Esophagus squamous epithelium (tissue), 5 donors: ENCODE results near the gene CST3. TPM values are rescaled to one million over a fixed set of nuclear protein-coding genes. Genes with fewer than 3 reads are reported as not detected.
"Not testable (repeated sequence)": the region's sequence is repeated elsewhere in the genome, so short reads cannot be mapped to it uniquely, and the experiment has no call there.

Experiments used
- DNase-seq: peaks from one replicate; lab custom pipeline; 2025; lab: John Stamatoyannopoulos, UW
- H3K27ac ChIP-seq, 4 donors: fragments of 200-600 bp; sonication (generic); one replicate each; pipeline ENCODE4 v1.5.1; 2016 to 2019; ENCODE audit warnings: mild to moderate bottlenecking in 1 of 4
- H3K27me3 ChIP-seq, 4 donors: fragments of 200-600 bp; sonication (generic); 1 replicate in 3 of 4; 2 replicates in 1 of 4; pipeline versions ENCODE4 v1.5.1 to v1.6.0; 2017 to 2021; ENCODE audit warnings: antibody characterized with exemption in 1 of 4
- H3K36me3 ChIP-seq, 3 donors: fragments of 200-600 bp; sonication (generic); one replicate each; pipeline ENCODE4 v1.5.1; 2016 to 2019
- H3K4me1 ChIP-seq, 3 donors: fragments of 200-600 bp; sonication (generic); one replicate each; pipeline ENCODE4 v1.5.1; 2017 to 2019
- H3K4me3 ChIP-seq, 4 donors: fragments of 200-600 bp; sonication (generic); 1 replicate in 3 of 4; 2 replicates in 1 of 4; pipeline ENCODE4 v1.5.1; 2016 to 2019; ENCODE audit warnings: mild to moderate bottlenecking in 2 of 4, moderate library complexity in 1 of 4
- H3K9me3 ChIP-seq, 3 donors: fragments of 200-600 bp; sonication (generic); one replicate each; pipeline ENCODE4 v1.5.1; 2016 to 2019
- CTCF ChIP-seq, 6 experiments: fragments of 450-650 bp in 4 of 6; fragments of 200-600 bp in 2 of 6; sonication (generic) in 2 of 6; IDR thresholded peaks; one replicate each; pipeline ENCODE4 v1.5.1; 2016 to 2019; ENCODE audit warnings: antibody characterized with exemption in 6 of 6, mild to moderate bottlenecking in 4 of 6, moderate library complexity in 4 of 6
- POLR2A ChIP-seq, 4 donors: fragments of 450-650 bp; IDR thresholded peaks; one replicate each; pipeline ENCODE4 v1.6.1; 2017; ENCODE audit warnings: antibody characterized with exemption in 4 of 4, mild to moderate bottlenecking in 4 of 4, moderate library complexity in 3 of 4
- WGBS, 2 donors: methylation state at CpG; one replicate each; pipeline ENCODE4 v1.1.5; 2018; 5-methylcytosine and 5-hydroxymethylcytosine counted together
- intact Hi-C: fragments of 100-400 bp; cut with DNase I; formaldehyde crosslinking; loops from one replicate; pipeline ENCODE4 v1.15.0; 2022
- total RNA-seq, 4 donors: library from RNA; depleted of rRNA; stranded (reverse); fragments of >200 nt; gene quantifications; one replicate each; pipeline ENCODE4 v1.1.0, GENCODE V29; 2016
- donor health status: DM: yes; HTN: yes; CAD: no.

The CST3 gene
- total RNA-seq, 4 donors from 2014 or later = 323 to 899 (median 600) TPM

- H3K36me3 ChIP-seq = no peaks in the 10 kb centered on the region
- WGBS, 2 donors = 82 to 91% methylated on average over 5 to 9 of the region's 9 CpGs
- no peaks in the 10 kb centered on the region for H3K9me3 ChIP-seq
- TF ChIP-seq POLR2A (IDR thresholded peaks at IDR 0.05) = no peak
- no peak for TF ChIP-seq CTCF (IDR thresholded peaks at IDR 0.05)
- intact Hi-C loops = no loop called here
- no peak overlapping the region for H3K27ac ChIP-seq
- no peak overlapping the region for H3K4me3 ChIP-seq
- no peak for DNase-seq
- H3K4me1 ChIP-seq = peaks cover 0 to 16% (median 0%) of the 10 kb centered on the region in 3 donors
- no peaks in the 10 kb centered on the region for H3K27me3 ChIP-seq
Measured at GRCh38 chr20:23662276-23662870, 24.6 kb upstream of the CST3 start.

DNA sequence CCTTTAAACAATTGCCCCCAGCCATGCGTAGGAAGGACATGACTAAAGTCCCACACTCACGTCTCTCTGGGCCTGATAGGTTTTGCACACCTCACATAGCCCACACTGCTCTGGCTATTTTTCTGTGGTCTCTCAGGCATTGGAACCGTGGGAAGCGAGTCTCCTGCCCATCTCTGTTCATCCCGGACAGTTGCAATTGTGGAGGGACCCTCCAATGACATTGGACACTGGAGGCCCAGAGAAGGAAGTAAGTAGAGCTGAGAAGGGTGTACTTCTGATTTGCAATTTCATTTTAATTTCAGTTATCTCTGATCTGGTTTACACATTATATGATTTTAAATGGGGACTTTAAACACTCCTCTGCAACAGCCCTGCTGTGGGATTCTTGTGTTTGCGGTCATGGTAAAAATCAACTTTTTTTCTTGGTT is 23.3 kb upstream of the CST3 start:
- DNase-seq = no peak
- TF ChIP-seq CTCF (IDR thresholded peaks at IDR 0.05) (no peak), POLR2A (IDR thresholded peaks at IDR 0.05) (no peak)
- Histone ChIP-seq H3K27me3 (no peaks in the 10 kb centered on the region), H3K27ac (no peak overlapping the region), H3K4me3 (no peak overlapping the region), H3K36me3 (no peaks in the 10 kb centered on the region), H3K4me1 (peaks cover 2 to 22% (median 3%) of the 10 kb centered on the region in 3 donors), H3K9me3 (no peaks in the 10 kb centered on the region)
- intact Hi-C loops = no loop called here
- 90 to 92% methylated on average over 6 of the region's 6 CpGs for WGBS, 2 donors

- H3K4me3 ChIP-seq = no peak overlapping the region
- no peaks in the 10 kb centered on the region for H3K9me3 ChIP-seq
- DNase-seq = no peak
- H3K36me3 ChIP-seq = no peaks in the 10 kb centered on the region
- H3K4me1 ChIP-seq = peaks cover 8 to 30% (median 10%) of the 10 kb centered on the region in 3 donors
- 45 to 76% methylated on average over 6 to 8 of the region's 8 CpGs for WGBS, 2 donors
- intact Hi-C loops = no loop called here
- H3K27ac ChIP-seq = no peak overlapping the region
- TF ChIP-seq CTCF (IDR thresholded peaks at IDR 0.05) = no peak
- TF ChIP-seq POLR2A (IDR thresholded peaks at IDR 0.05) = no peak
- no peaks in the 10 kb centered on the region for H3K27me3 ChIP-seq
Measured at GRCh38 chr20:23659989-23660837, 22.5 kb upstream of the CST3 start.

DNA sequence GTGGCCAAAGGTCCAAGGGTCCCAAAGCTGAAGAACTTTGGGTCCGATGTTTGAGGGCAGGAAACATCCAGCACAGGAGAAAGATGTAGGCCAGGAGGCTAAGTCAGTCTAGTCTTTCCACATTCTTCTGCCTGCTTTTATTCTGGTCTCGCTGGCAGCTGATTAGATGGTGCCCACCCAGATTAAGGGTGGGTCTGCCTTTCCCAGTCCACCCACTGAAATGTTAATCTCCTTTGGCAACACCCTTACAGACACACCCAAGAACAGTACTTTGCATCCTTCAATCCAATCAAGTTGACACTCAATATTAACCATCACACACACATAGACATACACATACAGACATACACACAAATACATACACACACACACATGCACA is 21.8 kb upstream of the CST3 start:
- H3K36me3 ChIP-seq, H3K9me3 ChIP-seq, H3K4me3 ChIP-seq, DNase-seq, H3K27me3 ChIP-seq, intact Hi-C loops, H3K27ac ChIP-seq: not testable (repeated sequence)
- H3K4me1 ChIP-seq = peaks cover 8 to 37% (median 10%) of the 10 kb centered on the region in 3 donors
- 77 to 78% methylated on average over 2 of the region's 2 CpGs for WGBS, 2 donors

GRCh38 chr20:23658989-23659609 is 21.3 kb upstream of the CST3 start:
- no peak for DNase-seq
- WGBS, 2 donors = 94 to 96% methylated on average over 7 of the region's 8 CpGs
- H3K27ac ChIP-seq = no peak overlapping the region

More at GRCh38 chr20:23658989-23659609, 21.3 kb upstream of the CST3 start:
- Histone ChIP-seq H3K27me3 (no peaks in the 10 kb centered on the region), H3K4me3 (no peak overlapping the region), H3K36me3 (no peaks in the 10 kb centered on the region), H3K9me3 (no peaks in the 10 kb centered on the region), H3K4me1 (peaks cover 12 to 42% (median 14%) of the 10 kb centered on the region in 3 donors)
- TF ChIP-seq POLR2A (IDR thresholded peaks at IDR 0.05) (no peak), CTCF (IDR thresholded peaks at IDR 0.05) (no peak)
- intact Hi-C loops = no loop called here
